Spleen (tissue), 11 donors: ENCODE data around the gene GRPEL1. TPM values are rescaled to one million over a fixed set of nuclear protein-coding genes. Genes with fewer than 3 reads are reported as not detected.

Source experiments
- DNase-seq: peaks from one replicate; pipeline ENCODE4 v3.0.0-alpha.2; 2020
- H3K27ac ChIP-seq, 8 donors: fragments of 200-600 bp; sonication (generic) in 7 of 8; 1 replicate in 4 of 8; 2 replicates in 4 of 8; pipeline versions ENCODE4 v1.5.0 to v1.8.0; 2016 to 2021; ENCODE audit warnings: inconsistent platforms in 4 of 8, mild to moderate bottlenecking in 4 of 8, moderate library complexity in 1 of 8
- H3K27me3 ChIP-seq, 7 donors: fragments of 200-600 bp; sonication (generic) in 6 of 7; replicated peaks in 1 of 7; 1 replicate in 4 of 7; 2 replicates in 3 of 7; pipeline versions ENCODE4 v1.5.0 to v1.8.0; 2016 to 2021; ENCODE audit warnings: inconsistent platforms in 3 of 7, mild to moderate bottlenecking in 1 of 7
- H3K36me3 ChIP-seq, 6 donors: fragments of 200-600 bp; sonication (generic) in 5 of 6; 1 replicate in 4 of 6; 2 replicates in 2 of 6; pipeline versions ENCODE4 v1.5.0 to v1.8.0; 2016 to 2021; ENCODE audit warnings: inconsistent platforms in 2 of 6
- H3K4me1 ChIP-seq, 6 donors: fragments of 200-600 bp; sonication (generic) in 5 of 6; 1 replicate in 3 of 6; 2 replicates in 3 of 6; pipeline versions ENCODE4 v1.5.0 to v1.8.0; 2016 to 2021; ENCODE audit warnings: inconsistent platforms in 3 of 6
- H3K4me3 ChIP-seq, 8 donors: fragments of 200-600 bp; sonication (generic) in 7 of 8; 1 replicate in 4 of 8; 2 replicates in 4 of 8; pipeline versions ENCODE4 v1.5.0 to v1.8.0; 2016 to 2021; ENCODE audit warnings: inconsistent platforms in 4 of 8, mild to moderate bottlenecking in 4 of 8, moderate library complexity in 2 of 8
- H3K9me3 ChIP-seq, 8 donors: fragments of 200-600 bp; sonication (generic) in 7 of 8; 1 replicate in 4 of 8; 2 replicates in 4 of 8; pipeline versions ENCODE4 v1.5.0 to v1.8.0; 2016 to 2021; ENCODE audit warnings: inconsistent platforms in 4 of 8
- POLR2A ChIP-seq, 3 donors: fragments of 450-650 bp; IDR thresholded peaks; one replicate each; pipeline ENCODE4 v1.5.1; 2017; ENCODE audit warnings: antibody characterized with exemption in 3 of 3, mild to moderate bottlenecking in 1 of 3
- POLR2AphosphoS5 ChIP-seq, 3 donors: sonication (generic); formaldehyde crosslinking; IDR thresholded peaks; one replicate each; pipeline ENCODE4 v1.5.1; 2017; ENCODE audit warnings: antibody characterized with exemption in 3 of 3
- WGBS, 5 donors: extraction: QIAGEN DNeasy Blood & Tissue Kit in 3 of 5; methylation state at CpG; one replicate each; pipeline versions ENCODE4 v1.1.5 to v1.1.7; 2013 to 2018; 5-methylcytosine and 5-hydroxymethylcytosine counted together
- intact Hi-C: fragments of 100-400 bp; cut with DNase I; formaldehyde crosslinking; loops from one replicate; pipeline ENCODE4 v1.15.0; 2023; ENCODE audit warnings: low total_unique reads
- polyA plus RNA-seq, 3 donors: library from polyadenylated mRNA; stranded (reverse); fragments of 200-250 nt; gene quantifications; one replicate each; pipeline ENCODE4 v1.2.1, GENCODE V29; 2013
- total RNA-seq, 7 donors: library from RNA; depleted of rRNA in 3 of 7; stranded (reverse); fragments of >200 nt in 3 of 7; fragmentation: NEBNext Ultra II Directional in 4 of 7; extraction: Animal tissue kit (Norgen Biotek cat#: 25700) in 4 of 7; gene quantifications; one replicate each; pipeline versions ENCODE4 v1.1.0 to v1.2.1, GENCODE V29; 2016 to 2021
- TF ChIP-seq, protein P1 (sequence below), 11 experiments: fragments of 200-600 bp in 7 of 11; fragments of 450-650 bp in 4 of 11; sonication (generic) in 4 of 11; IDR thresholded peaks in 8 of 11; conservative IDR thresholded peaks in 3 of 11; 1 replicate in 7 of 11; 2 replicates in 4 of 11; pipeline versions ENCODE4 v1.4.0 to v1.8.0; 2016 to 2021; ENCODE audit warnings: antibody characterized with exemption in 11 of 11, inconsistent platforms in 4 of 11, mild to moderate bottlenecking in 1 of 11
- donor health status: healthy with polysubstance abuse.
- donor health status: DM: no; HTN: no; CAD: no; lungs with moderate emphysema.
- donor health status: DM: no; HTN: no; CAD: no.
- donor health status: Bipolar disorder and iron deficiency.
- donor health status: healthy.
- donor health status: DM: no; HTN: no; CAD: no.
- donor health status: DM: yes; HTN: yes; CAD: no.

GRPEL1 gene
- total and polyA plus RNA-seq, 10 donors, result 17.6 to 42.7 (median 31.0) TPM

DNA sequence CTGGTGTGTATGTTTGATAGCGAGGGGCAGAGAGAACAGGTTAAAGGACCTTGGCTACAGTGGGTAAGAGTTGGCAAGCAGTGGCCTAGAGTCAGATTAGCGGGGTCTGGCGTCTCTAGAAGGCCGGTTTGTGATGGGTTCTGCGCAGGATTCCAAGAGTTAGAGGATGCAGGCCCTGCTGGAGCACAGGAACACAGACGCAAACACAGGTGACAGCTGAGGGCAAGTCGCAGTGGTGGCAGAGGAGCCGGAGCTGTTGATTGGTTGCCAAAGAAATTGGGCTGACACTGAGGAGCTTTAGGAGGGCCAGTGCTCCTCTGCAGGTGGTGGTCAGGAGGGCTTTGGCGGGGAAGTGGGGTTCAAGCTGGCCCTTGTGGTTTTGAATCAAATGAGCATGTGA, 20.9 kb downstream of the GRPEL1 start:
- H3K27ac ChIP-seq, result no peak overlapping the region
- H3K4me1 ChIP-seq, result peaks cover 28 to 85% (median 59%) of the 10 kb centered on the region in 6 donors

DNA sequence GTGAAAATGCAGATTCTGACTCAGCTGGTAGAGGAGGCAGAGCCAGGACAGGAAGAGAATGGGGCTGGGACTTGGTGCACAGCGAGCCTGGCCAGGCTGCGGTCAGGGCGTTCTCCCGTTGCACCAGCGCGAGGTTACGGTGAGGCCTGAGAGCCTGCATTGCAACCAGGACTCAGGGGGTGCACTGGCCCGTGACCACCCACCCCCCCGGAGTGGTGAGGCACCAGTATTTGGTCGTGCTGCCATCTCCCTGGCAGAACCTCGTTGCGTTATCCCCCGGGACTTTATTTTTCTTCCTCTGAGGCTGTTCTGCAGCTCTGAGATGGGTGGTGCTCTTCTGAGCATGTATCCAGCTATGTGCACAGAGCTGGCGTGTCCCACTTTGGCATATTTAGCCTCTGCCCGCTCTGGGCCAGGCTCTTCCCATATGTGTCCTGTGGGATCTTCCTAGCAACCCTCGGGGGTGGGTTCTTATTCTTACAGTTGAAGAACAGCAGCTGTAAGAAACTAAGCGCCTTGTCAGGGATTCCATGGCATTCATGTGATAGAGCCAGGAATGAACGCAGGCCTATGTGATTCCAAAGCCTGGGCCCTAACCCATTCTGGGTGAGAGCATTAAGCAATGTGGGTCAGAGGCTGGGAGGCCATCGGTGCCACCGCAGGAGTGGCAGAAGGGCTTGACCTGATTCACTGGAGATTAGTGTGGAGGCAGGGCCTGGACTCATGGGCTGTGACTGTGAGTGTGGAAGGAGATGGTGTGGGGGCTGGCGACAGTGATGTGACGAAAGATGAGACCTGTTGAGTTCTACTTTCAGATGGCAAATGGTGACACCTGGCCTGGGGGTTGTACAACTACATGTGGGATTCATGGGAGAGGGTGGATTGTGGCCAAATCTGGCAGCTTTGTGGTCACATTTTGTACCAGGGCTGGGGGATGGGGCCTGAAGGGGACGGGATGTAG, 21.6 kb downstream of the GRPEL1 start:
- Histone ChIP-seq H3K4me3 (peak overlapping the region in 2 of 8 donors; percentile 14 to 93), H3K27me3 (no peaks in the 10 kb centered on the region), H3K36me3 (peaks cover 0 to 55% (median 0%) of the 10 kb centered on the region in 6 donors), H3K4me1 (peaks cover 34 to 86% (median 61%) of the 10 kb centered on the region in 6 donors), H3K9me3 (no peaks in the 10 kb centered on the region), H3K27ac (peak overlapping the region in 1 of 8 donors; percentile 1)
- 78 to 84% (median 80%) methylated on average over 23 of the region's 23 CpGs for WGBS, 5 donors
- DNase-seq, result peak; percentile 80
- intact Hi-C loops, result loop anchor here (10.0 kb wide), 1 partner anchor 71 kb away; no protein-coding TSS in a partner anchor
- TF ChIP-seq, protein P1, sequence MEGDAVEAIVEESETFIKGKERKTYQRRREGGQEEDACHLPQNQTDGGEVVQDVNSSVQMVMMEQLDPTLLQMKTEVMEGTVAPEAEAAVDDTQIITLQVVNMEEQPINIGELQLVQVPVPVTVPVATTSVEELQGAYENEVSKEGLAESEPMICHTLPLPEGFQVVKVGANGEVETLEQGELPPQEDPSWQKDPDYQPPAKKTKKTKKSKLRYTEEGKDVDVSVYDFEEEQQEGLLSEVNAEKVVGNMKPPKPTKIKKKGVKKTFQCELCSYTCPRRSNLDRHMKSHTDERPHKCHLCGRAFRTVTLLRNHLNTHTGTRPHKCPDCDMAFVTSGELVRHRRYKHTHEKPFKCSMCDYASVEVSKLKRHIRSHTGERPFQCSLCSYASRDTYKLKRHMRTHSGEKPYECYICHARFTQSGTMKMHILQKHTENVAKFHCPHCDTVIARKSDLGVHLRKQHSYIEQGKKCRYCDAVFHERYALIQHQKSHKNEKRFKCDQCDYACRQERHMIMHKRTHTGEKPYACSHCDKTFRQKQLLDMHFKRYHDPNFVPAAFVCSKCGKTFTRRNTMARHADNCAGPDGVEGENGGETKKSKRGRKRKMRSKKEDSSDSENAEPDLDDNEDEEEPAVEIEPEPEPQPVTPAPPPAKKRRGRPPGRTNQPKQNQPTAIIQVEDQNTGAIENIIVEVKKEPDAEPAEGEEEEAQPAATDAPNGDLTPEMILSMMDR (IDR thresholded peaks at IDR 0.05 in 8 of 11, conservative IDR thresholded peaks at IDR 0.05 in 3 of 11), result no peak
- TF ChIP-seq POLR2A (IDR thresholded peaks at IDR 0.05) (no peak), POLR2AphosphoS5 (IDR thresholded peaks at IDR 0.05) (peak in 2 of 3 donors; percentile 39 to 49)

More for the DNA sequence above, 20.9 kb downstream of the GRPEL1 start:
- no peak for DNase-seq
- 82 to 93% (median 89%) methylated on average over 9 of the region's 9 CpGs for WGBS, 5 donors
- H3K36me3 ChIP-seq, result peaks cover 0 to 62% (median 1%) of the 10 kb centered on the region in 6 donors
- H3K9me3 ChIP-seq, result no peaks in the 10 kb centered on the region
- H3K27me3 ChIP-seq, result no peaks in the 10 kb centered on the region
- H3K4me3 ChIP-seq, result no peak overlapping the region
- TF ChIP-seq, protein P1 (IDR thresholded peaks at IDR 0.05 in 8 of 11, conservative IDR thresholded peaks at IDR 0.05 in 3 of 11), result no peak
- no peak for TF ChIP-seq POLR2A (IDR thresholded peaks at IDR 0.05)
- no peak for TF ChIP-seq POLR2AphosphoS5 (IDR thresholded peaks at IDR 0.05)
- intact Hi-C loops, result loop anchor here (10.0 kb wide), 1 partner anchor 72 kb away; no protein-coding TSS in a partner anchor

DNA sequence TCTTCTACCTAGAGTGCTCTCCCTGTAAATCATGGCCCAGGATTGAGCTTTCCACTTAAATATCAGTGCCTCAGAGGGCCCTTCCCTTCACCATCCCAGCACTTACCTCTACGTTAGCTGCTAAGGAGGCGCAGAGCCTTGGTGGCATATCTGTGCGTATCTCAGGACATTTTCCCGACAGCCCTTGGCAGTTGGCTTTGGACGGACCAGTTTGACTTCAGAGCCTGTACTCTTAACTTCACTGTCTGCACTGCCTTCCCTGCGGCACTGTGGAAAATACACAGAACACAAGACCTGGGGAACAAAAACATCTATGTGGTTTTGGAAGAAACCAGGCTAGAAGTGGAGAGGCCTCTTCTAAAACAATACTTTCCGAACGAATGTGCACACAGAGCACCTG, 22.3 kb downstream of the GRPEL1 start:
- no peaks in the 10 kb centered on the region for H3K27me3 ChIP-seq
- intact Hi-C loops, result loop anchor here (10.0 kb wide), 1 partner anchor 71 kb away; no protein-coding TSS in a partner anchor
- peaks cover 32 to 86% (median 62%) of the 10 kb centered on the region in 6 donors for H3K4me1 ChIP-seq
- no peaks in the 10 kb centered on the region for H3K9me3 ChIP-seq
- TF ChIP-seq, protein P1 (IDR thresholded peaks at IDR 0.05 in 8 of 11, conservative IDR thresholded peaks at IDR 0.05 in 3 of 11), result no peak
- TF ChIP-seq POLR2AphosphoS5 (IDR thresholded peaks at IDR 0.05), result no peak
- no peak for TF ChIP-seq POLR2A (IDR thresholded peaks at IDR 0.05)
- peak overlapping the region in 2 of 8 donors; percentile 77 to 93 for H3K4me3 ChIP-seq
- DNase-seq, result no peak
- H3K36me3 ChIP-seq, result peaks cover 0 to 48% (median 0%) of the 10 kb centered on the region in 6 donors
- WGBS, 5 donors, result 78 to 90% (median 87%) methylated on average over 8 of the region's 8 CpGs
- H3K27ac ChIP-seq, result no peak overlapping the region
